ENCODE measurements around the gene PDE6A. TPM values are rescaled to one million over a fixed set of nuclear protein-coding genes. Genes with fewer than 3 reads are reported as not detected.

The PDE6A gene
- total and polyA plus RNA-seq, 2 experiments from 2014 or later, result 3.6 to 3.9 TPM

DNA sequence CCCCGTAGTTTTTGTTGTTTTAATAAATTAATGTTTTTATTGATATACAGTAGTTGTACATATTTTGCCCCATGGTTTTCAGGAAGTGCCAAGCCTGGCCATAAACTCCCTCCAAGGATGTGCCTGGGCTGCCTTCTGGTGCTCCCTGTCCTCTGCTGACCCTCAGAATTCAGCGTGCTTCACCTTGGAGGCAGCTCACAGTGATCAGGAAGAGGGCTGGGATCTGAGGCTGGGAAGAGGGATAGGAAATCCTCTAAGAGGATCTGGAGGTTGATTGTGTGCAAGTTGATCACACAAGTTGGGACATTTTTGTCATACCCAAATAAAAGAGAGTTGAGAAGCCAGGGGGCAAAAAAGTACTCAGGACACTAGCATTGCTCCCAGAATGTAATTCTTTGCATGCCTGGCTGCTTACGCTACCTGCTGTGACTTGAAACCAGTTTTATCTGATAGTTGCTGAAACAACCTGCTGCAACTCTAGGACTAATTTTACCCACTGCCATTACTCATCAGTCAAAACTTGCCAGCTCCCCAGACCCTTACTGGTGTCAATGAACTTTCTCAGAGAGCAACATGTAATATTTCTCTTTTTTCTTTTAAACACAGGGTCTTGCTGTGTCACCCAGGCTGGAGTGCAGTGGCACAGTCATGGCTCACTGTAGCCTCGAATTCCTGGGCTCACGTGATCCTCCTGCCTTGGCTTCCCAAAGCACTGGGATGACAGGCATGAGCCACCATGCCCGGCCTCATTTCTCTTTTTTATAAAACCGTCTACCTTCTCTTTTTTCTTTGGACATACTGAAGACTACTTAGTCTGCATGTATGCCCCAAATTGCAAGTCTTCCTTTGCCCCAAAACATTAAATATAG, 29.0 kb downstream of the PDE6A start:
- H3K9me3 ChIP-seq (ENCODE audit: low read depth), result no peaks in the 10 kb centered on the region
- H3K27ac ChIP-seq, result peak overlapping the region; percentile 86
- H3K79me2 ChIP-seq, result no peaks in the 10 kb centered on the region
- no peaks in the 10 kb centered on the region for H4K20me1 ChIP-seq (ENCODE audit: insufficient read depth, poor library complexity, severe bottlenecking)
- H2AFZ ChIP-seq, result no peak overlapping the region
- H3K4me2 ChIP-seq, result no peak overlapping the region
- no peak for DNase-seq (ENCODE audit: low spot score)
- H3K4me3 ChIP-seq, result no peak overlapping the region
- H3K36me3 ChIP-seq (replicated peaks; ENCODE audit: insufficient read depth, low read depth), result no peaks in the 10 kb centered on the region
- H3K9me2 ChIP-seq (replicated peaks; ENCODE audit: insufficient read depth), result no peaks in the 10 kb centered on the region
- 83% methylated on average over 7 of the region's 7 CpGs for WGBS (ENCODE audit: low lambda C conversion rate, missing lambda C conversion rate)
- TF ChIP-seq, protein P1, sequence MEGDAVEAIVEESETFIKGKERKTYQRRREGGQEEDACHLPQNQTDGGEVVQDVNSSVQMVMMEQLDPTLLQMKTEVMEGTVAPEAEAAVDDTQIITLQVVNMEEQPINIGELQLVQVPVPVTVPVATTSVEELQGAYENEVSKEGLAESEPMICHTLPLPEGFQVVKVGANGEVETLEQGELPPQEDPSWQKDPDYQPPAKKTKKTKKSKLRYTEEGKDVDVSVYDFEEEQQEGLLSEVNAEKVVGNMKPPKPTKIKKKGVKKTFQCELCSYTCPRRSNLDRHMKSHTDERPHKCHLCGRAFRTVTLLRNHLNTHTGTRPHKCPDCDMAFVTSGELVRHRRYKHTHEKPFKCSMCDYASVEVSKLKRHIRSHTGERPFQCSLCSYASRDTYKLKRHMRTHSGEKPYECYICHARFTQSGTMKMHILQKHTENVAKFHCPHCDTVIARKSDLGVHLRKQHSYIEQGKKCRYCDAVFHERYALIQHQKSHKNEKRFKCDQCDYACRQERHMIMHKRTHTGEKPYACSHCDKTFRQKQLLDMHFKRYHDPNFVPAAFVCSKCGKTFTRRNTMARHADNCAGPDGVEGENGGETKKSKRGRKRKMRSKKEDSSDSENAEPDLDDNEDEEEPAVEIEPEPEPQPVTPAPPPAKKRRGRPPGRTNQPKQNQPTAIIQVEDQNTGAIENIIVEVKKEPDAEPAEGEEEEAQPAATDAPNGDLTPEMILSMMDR (IDR thresholded peaks at IDR 0.05; ENCODE audit: poor library complexity), result no peak
- TF ChIP-seq EZH2phosphoT487 (IDR thresholded peaks at IDR 0.05; ENCODE audit: low read depth, severe bottlenecking, unreplicated experiment) (no peak), EZH2 (IDR thresholded peaks at IDR 0.05; ENCODE audit: borderline replicate concordance) (no peak)
- no peaks in the 10 kb centered on the region for H3K27me3 ChIP-seq
- peaks cover 25% of the 10 kb centered on the region for H3K4me1 ChIP-seq (ENCODE audit: insufficient read depth)

DNA sequence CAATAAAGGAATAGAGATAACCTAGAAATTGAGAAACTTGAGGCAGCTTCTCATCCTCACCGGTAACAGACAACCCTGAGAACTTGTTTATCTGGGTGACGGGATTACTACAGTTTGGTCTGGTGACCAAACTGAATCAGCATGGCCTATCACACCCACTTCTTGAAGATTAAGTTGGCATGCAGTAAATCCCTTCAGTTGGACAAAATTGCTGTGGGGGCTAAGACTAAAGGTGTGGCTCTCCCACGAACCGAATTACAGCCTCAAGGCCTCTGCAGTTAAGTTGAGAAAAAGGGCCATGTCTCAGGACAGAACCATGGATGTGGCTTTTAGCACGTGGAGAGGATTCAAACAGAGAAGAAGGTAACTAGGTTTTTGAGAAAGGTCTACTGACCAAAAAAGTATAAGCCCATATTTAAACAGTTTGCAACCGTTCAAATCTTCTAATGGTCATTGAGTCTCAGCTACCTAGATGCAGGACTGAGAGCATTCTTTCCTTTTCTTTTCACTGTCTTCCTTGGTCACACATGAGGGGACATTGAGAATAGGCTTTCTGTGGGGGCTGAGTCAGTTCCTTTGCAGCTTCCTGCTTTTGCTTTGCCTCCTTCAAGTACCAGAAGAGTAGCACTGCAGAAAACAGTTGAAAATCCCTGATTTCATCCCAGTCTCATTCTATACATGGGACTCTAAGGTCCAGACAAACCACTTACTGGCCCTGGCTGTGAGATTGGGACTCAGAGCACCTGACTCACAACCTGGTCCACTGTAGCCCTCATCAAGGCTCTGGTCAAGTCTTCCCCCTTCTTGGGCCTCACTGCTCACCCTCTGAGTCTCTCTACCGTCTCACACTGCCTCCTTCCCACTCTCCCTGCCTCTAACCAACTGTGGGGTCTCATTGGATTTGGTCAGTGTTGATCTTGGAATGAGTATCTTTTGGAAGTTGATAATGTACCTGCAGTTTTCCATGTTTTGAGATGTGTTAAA, 30.9 kb downstream of the PDE6A start:
- H3K4me1 ChIP-seq (ENCODE audit: insufficient read depth), result peaks cover 25% of the 10 kb centered on the region
- no peaks in the 10 kb centered on the region for H3K9me2 ChIP-seq (replicated peaks; ENCODE audit: insufficient read depth)
- 53% methylated on average over 7 of the region's 7 CpGs for WGBS (ENCODE audit: low lambda C conversion rate, missing lambda C conversion rate)
- no peaks in the 10 kb centered on the region for H3K36me3 ChIP-seq (replicated peaks; ENCODE audit: insufficient read depth, low read depth)
- H3K4me2 ChIP-seq, result no peak overlapping the region
- TF ChIP-seq, protein P1 (IDR thresholded peaks at IDR 0.05; ENCODE audit: poor library complexity), result no peak
- TF ChIP-seq EZH2phosphoT487 (IDR thresholded peaks at IDR 0.05; ENCODE audit: low read depth, severe bottlenecking, unreplicated experiment) (no peak), EZH2 (IDR thresholded peaks at IDR 0.05; ENCODE audit: borderline replicate concordance) (no peak)
- peak overlapping the region; percentile 86 for H3K27ac ChIP-seq
- no peaks in the 10 kb centered on the region for H3K79me2 ChIP-seq
- no peaks in the 10 kb centered on the region for H3K27me3 ChIP-seq
- H4K20me1 ChIP-seq (ENCODE audit: insufficient read depth, poor library complexity, severe bottlenecking), result no peaks in the 10 kb centered on the region
- DNase-seq (ENCODE audit: low spot score), result no peak
- no peak overlapping the region for H2AFZ ChIP-seq
- no peaks in the 10 kb centered on the region for H3K9me3 ChIP-seq (ENCODE audit: low read depth)
- no peak overlapping the region for H3K4me3 ChIP-seq

DNA sequence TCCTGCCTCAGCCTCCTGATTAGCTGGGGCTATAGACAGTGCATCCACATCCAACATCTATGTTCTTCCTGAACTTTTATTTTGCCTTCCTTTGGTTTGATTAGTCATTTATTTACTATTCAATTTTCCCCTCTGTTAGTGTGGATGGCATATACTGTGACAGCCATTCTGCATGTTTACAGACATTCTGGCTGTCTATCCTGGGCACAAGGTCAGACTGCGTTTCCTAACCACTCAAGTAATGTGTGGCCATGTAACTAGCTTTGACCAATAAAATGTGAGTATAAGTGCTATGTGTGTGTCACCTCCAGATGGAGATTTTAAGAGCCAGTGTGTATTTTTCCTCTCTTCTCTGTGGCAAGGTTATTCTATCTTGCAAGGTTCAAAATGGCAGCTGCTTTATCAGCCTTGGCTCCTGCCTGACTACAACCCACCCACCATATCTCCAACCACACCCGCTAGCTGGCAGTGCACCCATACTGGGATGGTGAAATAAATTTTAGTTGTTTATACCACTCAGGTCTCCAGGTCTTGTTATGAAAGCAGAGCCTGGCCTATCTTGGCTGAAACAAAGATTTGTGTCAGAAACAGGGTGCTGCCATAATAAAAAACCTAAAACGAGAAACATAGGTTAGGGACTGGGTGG, 32.2 kb downstream of the PDE6A start:
- Histone ChIP-seq H3K9me3 (ENCODE audit: low read depth) (no peaks in the 10 kb centered on the region), H3K27ac (peak overlapping the region; percentile 67), H3K4me2 (no peak overlapping the region), H3K4me1 (ENCODE audit: insufficient read depth) (peaks cover 25% of the 10 kb centered on the region), H3K27me3 (no peaks in the 10 kb centered on the region), H2AFZ (no peak overlapping the region), H3K9me2 (replicated peaks; ENCODE audit: insufficient read depth) (no peaks in the 10 kb centered on the region), H3K4me3 (no peak overlapping the region), H3K79me2 (no peaks in the 10 kb centered on the region), H3K36me3 (replicated peaks; ENCODE audit: insufficient read depth, low read depth) (no peaks in the 10 kb centered on the region), H4K20me1 (ENCODE audit: insufficient read depth, poor library complexity, severe bottlenecking) (no peaks in the 10 kb centered on the region)
- TF ChIP-seq EZH2 (IDR thresholded peaks at IDR 0.05; ENCODE audit: borderline replicate concordance) (no peak), EZH2phosphoT487 (IDR thresholded peaks at IDR 0.05; ENCODE audit: low read depth, severe bottlenecking, unreplicated experiment) (no peak)
- TF ChIP-seq, protein P1 (IDR thresholded peaks at IDR 0.05; ENCODE audit: poor library complexity), result no peak
- DNase-seq (ENCODE audit: low spot score), result no peak
- WGBS (ENCODE audit: low lambda C conversion rate, missing lambda C conversion rate), result 85% methylated on average over 3 of the region's 3 CpGs

All from hepatocyte (in vitro differentiated cells).